Measurements from ENCODE around the gene VIL1.

DNA sequence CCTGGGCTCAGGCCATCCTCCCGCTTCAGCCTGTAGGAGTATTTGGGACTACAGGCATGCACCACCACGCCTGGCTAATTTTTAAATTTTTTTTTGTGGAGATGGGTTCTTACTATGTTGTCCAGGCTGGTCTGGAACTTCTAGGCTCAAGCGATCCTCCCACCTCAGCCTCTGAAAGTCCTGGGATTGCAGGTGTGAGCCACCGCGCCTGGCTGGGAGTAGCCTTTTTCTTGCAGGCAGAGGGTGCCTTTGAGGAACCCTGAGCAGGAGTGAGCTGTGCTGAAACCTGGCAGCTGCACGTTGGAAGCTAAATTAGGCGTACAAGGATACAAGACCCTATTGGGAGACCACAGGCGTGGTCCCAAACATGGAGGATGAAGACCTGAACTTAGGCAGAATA lies 11.2 kb upstream of the VIL1 start:
- TF ChIP-seq, protein P1, sequence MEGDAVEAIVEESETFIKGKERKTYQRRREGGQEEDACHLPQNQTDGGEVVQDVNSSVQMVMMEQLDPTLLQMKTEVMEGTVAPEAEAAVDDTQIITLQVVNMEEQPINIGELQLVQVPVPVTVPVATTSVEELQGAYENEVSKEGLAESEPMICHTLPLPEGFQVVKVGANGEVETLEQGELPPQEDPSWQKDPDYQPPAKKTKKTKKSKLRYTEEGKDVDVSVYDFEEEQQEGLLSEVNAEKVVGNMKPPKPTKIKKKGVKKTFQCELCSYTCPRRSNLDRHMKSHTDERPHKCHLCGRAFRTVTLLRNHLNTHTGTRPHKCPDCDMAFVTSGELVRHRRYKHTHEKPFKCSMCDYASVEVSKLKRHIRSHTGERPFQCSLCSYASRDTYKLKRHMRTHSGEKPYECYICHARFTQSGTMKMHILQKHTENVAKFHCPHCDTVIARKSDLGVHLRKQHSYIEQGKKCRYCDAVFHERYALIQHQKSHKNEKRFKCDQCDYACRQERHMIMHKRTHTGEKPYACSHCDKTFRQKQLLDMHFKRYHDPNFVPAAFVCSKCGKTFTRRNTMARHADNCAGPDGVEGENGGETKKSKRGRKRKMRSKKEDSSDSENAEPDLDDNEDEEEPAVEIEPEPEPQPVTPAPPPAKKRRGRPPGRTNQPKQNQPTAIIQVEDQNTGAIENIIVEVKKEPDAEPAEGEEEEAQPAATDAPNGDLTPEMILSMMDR (IDR thresholded peaks at IDR 0.05 in 2 of 3, conservative IDR thresholded peaks at IDR 0.05 in 1 of 3; ENCODE audit: borderline replicate concordance in 1 of 3, insufficient read depth in 1 of 3, low read depth in 2 of 3, low read length in 2 of 3), result no peak
- no peak for TF ChIP-seq POLR2AphosphoS5 (IDR thresholded peaks at IDR 0.05; ENCODE audit: low read depth, low read length)
- no peak for TF ChIP-seq POLR2A (IDR thresholded peaks at IDR 0.05; ENCODE audit: borderline replicate concordance, extremely low read depth, insufficient read depth, insufficient read length)
- TF ChIP-seq CBX3 (IDR thresholded peaks at IDR 0.05; ENCODE audit: low read depth), result no peak
- TF ChIP-seq ELF1 (IDR thresholded peaks at IDR 0.05; ENCODE audit: borderline replicate concordance, low read depth), result no peak
- TF ChIP-seq CEBPB (IDR thresholded peaks at IDR 0.05; ENCODE audit: low read depth), result no peak
- TF ChIP-seq YY1 (IDR thresholded peaks at IDR 0.05; ENCODE audit: extremely low read depth, insufficient replicate concordance, low read depth, low read length), result no peak
- no peak for TF ChIP-seq ZNF274 (IDR thresholded peaks at IDR 0.05; ENCODE audit: low read depth, low read length)
